AG04449 (cell line): ENCODE measurements around the gene IFIT3.

Experiments
- CTCF ChIA-PET: fragments of 350-600 bp; formaldehyde crosslinking; extraction: SDS; loops from one replicate; lab custom pipeline; 2021; ENCODE audit warnings: antibody characterized with exemption; lab: Yijun Ruan, JAX
- POLR2A ChIA-PET: fragments of 400-600, 350-600 bp; formaldehyde crosslinking; extraction: SDS; loops from one replicate; lab custom pipeline; 2020; ENCODE audit warnings: antibody characterized with exemption, inconsistent platforms; lab: Yijun Ruan, JAX
- DNase-seq: peaks from one replicate; pipeline ENCODE4 v3.0.0-alpha.2; 2010; ENCODE audit warnings: low read depth, low spot score
- H3K4me3 ChIP-seq: 2 replicates; pipeline ENCODE4 v1.5.1; 2011; ENCODE audit warnings: low read depth, mild to moderate bottlenecking, control low read depth, low read length
- CTCF ChIP-seq: IDR thresholded peaks from one replicate; pipeline ENCODE4 v1.5.1; 2011; ENCODE audit warnings: mild to moderate bottlenecking, moderate library complexity, low read length, control low read depth, inconsistent platforms; ENCODE audit not compliant: insufficient read depth; ENCODE audit errors: missing control alignments

The IFIT3 gene

GRCh38 chr10:89327803-89328441 is at the start of gene IFIT3:
Gene IFIT3, plus strand, starts transcription at chr10:89327997. Its CDS starts 77 bp downstream, at chr10:89328074.
- DNase-seq, result peak; percentile 83
- ChIA-PET POLR2A (interaction anchor here (0.9 to 1.0 kb wide), 2 partner anchors 9 to 24 kb away, joined by 3 read pairs; no protein-coding TSS in a partner anchor), CTCF (interaction anchor here (1.3 to 1.6 kb wide), 3 partner anchors 15 to 41 kb away, joined by 3 to 9 read pairs (median 4); no protein-coding TSS in a partner anchor)

GRCh38 chr10:89278034-89278535 is 49.7 kb upstream of the IFIT3 start:
- CTCF ChIA-PET, result interaction anchor here (4.7 kb wide), 1 partner anchor 91 kb away, joined by 30 read pairs; no protein-coding TSS in a partner anchor
- DNase-seq, result peak; percentile 93
- POLR2A ChIA-PET, result interaction anchor here (0.6 to 1.3 kb wide), 2 partner anchors 237 to 379 kb away, joined by 3 read pairs; no protein-coding TSS in a partner anchor
- TF ChIP-seq CTCF, result no peak
- H3K4me3 ChIP-seq, result no peak overlapping the region

More at GRCh38 chr10:89327803-89328441, at the start of gene IFIT3:
- no peak for TF ChIP-seq CTCF
- peak within 1 kb of the TSS; percentile 61 for H3K4me3 ChIP-seq

- no peak for DNase-seq
- ChIA-PET CTCF (interaction anchor here (4.7 kb wide), 1 partner anchor 90 kb away, joined by 30 read pairs; no protein-coding TSS in a partner anchor), POLR2A (interaction anchor here (1.3 kb wide), 1 partner anchor 236 kb away, joined by 3 read pairs; no protein-coding TSS in a partner anchor)
- TF ChIP-seq CTCF, result no peak
- H3K4me3 ChIP-seq, result no peak overlapping the region
Measured at GRCh38 chr10:89278900-89279392, 48.9 kb upstream of the IFIT3 start.

GRCh38 chr10:89279421-89279869 is 48.4 kb upstream of the IFIT3 start:
- POLR2A ChIA-PET, result interaction anchor here (1.3 kb wide), 1 partner anchor 236 kb away, joined by 3 read pairs; no protein-coding TSS in a partner anchor

GRCh38 chr10:89280508-89280907 is 47.3 kb upstream of the IFIT3 start:
- POLR2A ChIA-PET, result interaction anchor here (0.9 kb wide), 1 partner anchor 71 kb away, joined by 3 read pairs; no protein-coding TSS in a partner anchor
- H3K4me3 ChIP-seq, result no peak overlapping the region
- no peak for DNase-seq
- TF ChIP-seq CTCF, result no peak
- CTCF ChIA-PET, result no interaction called here

More at GRCh38 chr10:89279421-89279869, 48.4 kb upstream of the IFIT3 start:
- TF ChIP-seq CTCF, result no peak
- CTCF ChIA-PET, result interaction anchor here (4.7 kb wide), 1 partner anchor 90 kb away, joined by 30 read pairs; no protein-coding TSS in a partner anchor
- no peak overlapping the region for H3K4me3 ChIP-seq
- no peak for DNase-seq
